ENCODE data around the gene VSTM2A.

GRCh38 chr7:54591404-54592386, 49.5 kb downstream of the VSTM2A start:
- TF ChIP-seq, protein P1, sequence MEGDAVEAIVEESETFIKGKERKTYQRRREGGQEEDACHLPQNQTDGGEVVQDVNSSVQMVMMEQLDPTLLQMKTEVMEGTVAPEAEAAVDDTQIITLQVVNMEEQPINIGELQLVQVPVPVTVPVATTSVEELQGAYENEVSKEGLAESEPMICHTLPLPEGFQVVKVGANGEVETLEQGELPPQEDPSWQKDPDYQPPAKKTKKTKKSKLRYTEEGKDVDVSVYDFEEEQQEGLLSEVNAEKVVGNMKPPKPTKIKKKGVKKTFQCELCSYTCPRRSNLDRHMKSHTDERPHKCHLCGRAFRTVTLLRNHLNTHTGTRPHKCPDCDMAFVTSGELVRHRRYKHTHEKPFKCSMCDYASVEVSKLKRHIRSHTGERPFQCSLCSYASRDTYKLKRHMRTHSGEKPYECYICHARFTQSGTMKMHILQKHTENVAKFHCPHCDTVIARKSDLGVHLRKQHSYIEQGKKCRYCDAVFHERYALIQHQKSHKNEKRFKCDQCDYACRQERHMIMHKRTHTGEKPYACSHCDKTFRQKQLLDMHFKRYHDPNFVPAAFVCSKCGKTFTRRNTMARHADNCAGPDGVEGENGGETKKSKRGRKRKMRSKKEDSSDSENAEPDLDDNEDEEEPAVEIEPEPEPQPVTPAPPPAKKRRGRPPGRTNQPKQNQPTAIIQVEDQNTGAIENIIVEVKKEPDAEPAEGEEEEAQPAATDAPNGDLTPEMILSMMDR (IDR thresholded peaks at IDR 0.05; ENCODE audit: poor library complexity, severe bottlenecking): no peak
- TF ChIP-seq POLR2AphosphoS5 (IDR thresholded peaks at IDR 0.05) (no peak), RAD21 (conservative IDR thresholded peaks at IDR 0.05) (no peak), SMC3 (conservative IDR thresholded peaks at IDR 0.05; ENCODE audit: poor library complexity) (no peak), EP300 (conservative IDR thresholded peaks at IDR 0.05; ENCODE audit: poor library complexity, severe bottlenecking) (no peak), EZH2 (IDR thresholded peaks at IDR 0.05; ENCODE audit: borderline replicate concordance, insufficient read depth, low read length, poor library complexity, severe bottlenecking) (no peak), MXI1 (conservative IDR thresholded peaks at IDR 0.05; ENCODE audit: poor library complexity, severe bottlenecking) (no peak), TAF1 (IDR thresholded peaks at IDR 0.05; ENCODE audit: low read depth) (no peak)
- TF ChIP-seq, protein P2, sequence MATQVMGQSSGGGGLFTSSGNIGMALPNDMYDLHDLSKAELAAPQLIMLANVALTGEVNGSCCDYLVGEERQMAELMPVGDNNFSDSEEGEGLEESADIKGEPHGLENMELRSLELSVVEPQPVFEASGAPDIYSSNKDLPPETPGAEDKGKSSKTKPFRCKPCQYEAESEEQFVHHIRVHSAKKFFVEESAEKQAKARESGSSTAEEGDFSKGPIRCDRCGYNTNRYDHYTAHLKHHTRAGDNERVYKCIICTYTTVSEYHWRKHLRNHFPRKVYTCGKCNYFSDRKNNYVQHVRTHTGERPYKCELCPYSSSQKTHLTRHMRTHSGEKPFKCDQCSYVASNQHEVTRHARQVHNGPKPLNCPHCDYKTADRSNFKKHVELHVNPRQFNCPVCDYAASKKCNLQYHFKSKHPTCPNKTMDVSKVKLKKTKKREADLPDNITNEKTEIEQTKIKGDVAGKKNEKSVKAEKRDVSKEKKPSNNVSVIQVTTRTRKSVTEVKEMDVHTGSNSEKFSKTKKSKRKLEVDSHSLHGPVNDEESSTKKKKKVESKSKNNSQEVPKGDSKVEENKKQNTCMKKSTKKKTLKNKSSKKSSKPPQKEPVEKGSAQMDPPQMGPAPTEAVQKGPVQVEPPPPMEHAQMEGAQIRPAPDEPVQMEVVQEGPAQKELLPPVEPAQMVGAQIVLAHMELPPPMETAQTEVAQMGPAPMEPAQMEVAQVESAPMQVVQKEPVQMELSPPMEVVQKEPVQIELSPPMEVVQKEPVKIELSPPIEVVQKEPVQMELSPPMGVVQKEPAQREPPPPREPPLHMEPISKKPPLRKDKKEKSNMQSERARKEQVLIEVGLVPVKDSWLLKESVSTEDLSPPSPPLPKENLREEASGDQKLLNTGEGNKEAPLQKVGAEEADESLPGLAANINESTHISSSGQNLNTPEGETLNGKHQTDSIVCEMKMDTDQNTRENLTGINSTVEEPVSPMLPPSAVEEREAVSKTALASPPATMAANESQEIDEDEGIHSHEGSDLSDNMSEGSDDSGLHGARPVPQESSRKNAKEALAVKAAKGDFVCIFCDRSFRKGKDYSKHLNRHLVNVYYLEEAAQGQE (IDR thresholded peaks at IDR 0.05; ENCODE audit: borderline replicate concordance): no peak
